COR-L47 (cell line): Measurements from ENCODE around the gene MTERF1.
"Not testable (repeated sequence)": the region's sequence is repeated elsewhere in the genome, so short reads cannot be mapped to it uniquely, and the experiment has no call there.

Experiments used
- DNase-seq: peaks from one replicate; lab custom pipeline; 2025; lab: John Stamatoyannopoulos, UW

The MTERF1 gene

GRCh38 chr7:91880413-91881241, at the start of gene MTERF1:
TSS of gene MTERF1 (minus strand) at chr7:91880702. CDS start at chr7:91880083, 619 bp downstream.
- DNase-seq, result peak; percentile 95

- no peak for DNase-seq
Measured at GRCh38 chr7:91929463-91929862, 49.0 kb upstream of the MTERF1 start.

DNA sequence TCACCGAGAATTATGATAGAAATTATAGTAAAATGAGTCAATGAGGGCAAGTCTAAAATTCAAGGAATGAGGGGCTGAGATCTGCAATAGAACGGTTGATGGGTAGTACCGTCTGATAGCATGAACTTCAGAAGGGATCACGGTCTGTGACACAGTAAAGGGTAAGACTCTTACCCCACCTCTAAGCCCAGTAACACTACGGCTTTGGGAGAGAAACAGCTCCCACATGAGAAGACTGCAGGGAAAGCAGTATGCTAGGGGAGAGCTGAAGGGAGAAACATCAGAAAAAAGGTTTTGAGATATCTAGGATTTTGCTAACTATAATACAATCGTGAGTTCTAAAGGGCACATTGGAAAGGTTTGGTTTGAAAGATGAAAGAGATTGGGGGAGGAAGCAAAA, 47.4 kb upstream of the MTERF1 start:
- no peak for DNase-seq

- DNase-seq, result no peak
Measured at GRCh38 chr7:91922857-91923256, 42.4 kb upstream of the MTERF1 start.

- no peak for DNase-seq
Measured at GRCh38 chr7:91918356-91918755, 37.9 kb upstream of the MTERF1 start.

DNA sequence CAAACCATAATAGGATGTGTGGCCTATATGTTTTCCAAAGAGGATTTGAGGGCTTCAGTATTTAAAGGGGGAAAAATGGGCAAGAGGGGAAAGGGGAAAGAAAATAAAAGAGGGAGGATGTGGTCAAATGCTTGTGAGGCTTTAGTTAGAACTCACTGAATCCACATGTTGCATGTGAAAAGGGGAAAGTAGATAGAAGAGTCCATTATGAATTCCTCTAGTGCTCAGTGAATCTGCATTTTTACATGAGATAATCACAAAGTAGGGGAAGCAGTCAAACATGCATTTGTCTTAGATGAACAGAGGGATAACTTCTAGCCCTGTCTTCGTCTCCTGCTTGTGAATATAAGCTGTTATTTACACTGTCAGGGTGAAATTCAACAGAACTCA, 35.5 kb upstream of the MTERF1 start:
- DNase-seq, result no peak

DNA sequence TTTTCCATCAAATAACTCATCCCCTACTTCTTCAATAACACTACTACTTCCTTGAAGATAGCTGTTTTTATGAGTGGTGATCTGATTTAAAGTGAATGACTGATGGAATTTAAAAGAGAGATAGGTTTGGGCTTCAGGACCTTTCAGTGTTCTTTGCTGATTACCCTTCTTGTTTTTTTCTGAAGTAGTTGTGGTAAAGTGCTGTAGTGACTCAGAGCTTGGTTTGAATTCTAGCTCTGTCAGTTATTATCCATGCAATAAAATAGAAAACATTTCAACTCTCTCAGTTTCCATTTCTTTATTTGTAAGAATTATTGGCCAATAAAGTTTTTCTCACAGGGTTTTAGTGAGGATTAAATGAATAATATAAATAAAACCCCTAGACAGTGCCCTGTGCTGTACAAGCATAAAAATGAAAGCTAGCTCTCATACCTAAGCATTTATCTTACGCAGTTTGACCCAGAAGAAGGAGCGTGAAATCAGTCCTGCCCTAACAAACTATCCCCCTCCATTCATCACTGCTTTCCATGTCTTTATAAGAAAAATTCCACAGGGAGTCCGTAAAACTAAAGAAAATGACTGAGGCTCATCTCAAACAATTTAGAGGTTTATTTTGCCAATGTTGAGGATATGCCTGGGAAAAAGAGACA, 35.0 kb upstream of the MTERF1 start:
- no peak for DNase-seq

- no peak for DNase-seq
Measured at GRCh38 chr7:91913612-91914011, 33.1 kb upstream of the MTERF1 start.

- no peak for DNase-seq
Measured at GRCh38 chr7:91912494-91912893, 32.0 kb upstream of the MTERF1 start.

GRCh38 chr7:91911121-91911520, 30.6 kb upstream of the MTERF1 start:
- no peak for DNase-seq

DNA sequence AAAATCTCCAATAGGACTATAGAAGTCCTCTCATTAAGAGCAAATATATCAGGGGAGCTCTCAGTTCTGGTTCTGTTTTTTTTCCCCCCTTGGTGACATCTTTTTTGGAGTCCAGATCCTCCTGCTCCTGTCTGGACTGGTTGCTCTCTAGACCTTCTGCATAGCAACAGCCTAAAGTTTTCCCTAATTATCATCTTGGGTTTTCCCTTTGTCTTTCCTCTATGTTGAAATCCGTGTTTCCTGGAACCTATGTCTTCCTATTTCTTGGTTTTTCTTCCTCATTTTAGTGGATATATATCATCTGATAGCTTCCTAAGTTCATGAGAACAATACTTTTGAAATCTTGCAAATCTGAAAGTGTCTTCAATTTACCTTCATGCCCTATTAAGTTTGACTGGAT, 29.7 kb upstream of the MTERF1 start:
- no peak for DNase-seq

DNA sequence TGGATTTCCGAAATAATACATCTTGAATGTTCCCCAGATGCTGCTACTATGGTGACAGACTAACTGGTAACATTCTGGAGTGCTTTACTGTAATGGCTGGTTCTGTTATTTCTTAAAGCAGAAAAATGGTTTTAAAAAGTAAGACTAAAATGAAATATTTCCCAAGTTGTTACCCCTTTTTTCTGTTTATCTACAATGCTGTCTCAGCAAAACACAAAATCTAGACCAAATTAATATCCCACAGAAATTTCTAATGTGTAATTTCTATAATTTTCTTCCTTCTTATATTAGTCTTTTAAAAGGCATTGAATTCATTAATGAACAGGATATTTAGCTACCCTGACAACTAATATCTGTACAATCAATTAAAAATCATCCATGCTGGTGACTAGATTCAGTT, 19.1 kb upstream of the MTERF1 start:
- DNase-seq, result no peak

GRCh38 chr7:91898240-91898992, 17.9 kb upstream of the MTERF1 start:
- DNase-seq, result no peak

GRCh38 chr7:91894781-91895480, 14.4 kb upstream of the MTERF1 start:
- no peak for DNase-seq

DNA sequence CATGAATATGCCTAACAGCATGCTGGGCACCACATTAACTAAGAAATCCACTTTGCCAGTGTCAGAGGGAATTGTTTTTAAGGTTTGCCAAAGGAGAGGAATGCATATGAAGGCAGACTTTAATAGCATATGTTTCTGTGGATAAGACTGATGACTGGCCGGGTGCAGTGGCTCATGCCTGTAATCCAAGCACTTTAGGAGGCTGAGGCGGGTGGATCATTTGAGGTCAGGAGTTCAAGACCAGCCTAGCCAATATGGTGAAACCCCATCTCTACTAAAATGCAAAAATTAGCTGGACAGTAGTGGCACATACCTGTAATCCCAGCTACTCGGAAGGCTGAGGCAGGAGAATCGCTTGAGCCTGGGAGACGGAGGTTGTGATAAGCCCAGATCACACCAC, 13.2 kb upstream of the MTERF1 start:
- DNase-seq, result not testable (repeated sequence)

DNA sequence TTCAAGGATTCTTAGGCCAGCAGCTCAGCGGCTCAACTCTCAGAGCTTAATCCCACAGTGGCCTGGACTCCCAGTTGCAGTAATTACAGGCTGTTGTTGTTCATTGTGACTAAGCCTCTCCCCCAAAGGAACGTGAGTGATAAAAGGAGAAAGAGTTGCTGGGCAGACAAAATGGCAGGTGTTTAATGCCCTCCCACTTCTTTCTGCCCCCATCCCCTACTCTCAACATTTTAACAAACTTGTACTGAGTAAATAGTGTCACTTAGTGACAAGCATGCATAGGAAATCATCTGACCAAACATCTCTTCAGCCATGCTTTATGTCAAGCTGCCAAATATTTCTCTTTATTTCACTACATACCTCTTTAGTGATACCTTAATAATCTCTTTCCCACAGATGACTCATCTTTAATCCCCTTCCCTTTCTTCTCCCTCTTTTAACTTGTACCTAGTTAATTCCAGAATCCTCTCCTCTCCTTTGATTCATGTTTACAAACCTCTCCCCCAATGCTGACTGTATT, 12.4 kb upstream of the MTERF1 start:
- DNase-seq, result no peak

DNA sequence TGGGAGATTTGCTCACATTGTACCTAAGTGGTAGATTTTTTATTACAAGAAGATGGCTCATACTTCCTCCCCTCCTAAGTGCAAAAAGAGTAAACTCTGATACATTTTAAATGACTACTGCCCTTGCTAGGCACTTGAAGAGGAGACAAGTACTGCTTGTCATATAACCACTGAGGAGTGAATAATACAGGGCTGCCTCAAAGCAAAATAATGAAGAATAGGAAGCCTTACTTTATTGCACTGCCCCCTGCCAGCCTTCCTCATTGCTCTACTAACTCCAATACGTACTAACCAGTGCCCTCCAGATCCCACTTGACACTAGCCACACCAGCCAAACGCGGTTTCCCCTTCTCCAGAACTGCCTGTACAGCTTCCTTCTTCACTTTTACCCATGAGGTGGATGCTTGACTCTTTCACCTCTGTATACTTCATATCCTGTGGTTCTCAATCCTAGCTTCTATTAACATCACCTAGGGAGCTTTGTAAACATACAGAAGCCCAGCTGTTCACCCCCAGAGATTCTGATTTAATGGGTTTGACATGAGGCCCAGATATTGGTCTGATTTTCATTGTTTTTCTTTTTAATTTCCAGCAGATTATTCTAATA, 11.7 kb upstream of the MTERF1 start:
- no peak for DNase-seq

DNA sequence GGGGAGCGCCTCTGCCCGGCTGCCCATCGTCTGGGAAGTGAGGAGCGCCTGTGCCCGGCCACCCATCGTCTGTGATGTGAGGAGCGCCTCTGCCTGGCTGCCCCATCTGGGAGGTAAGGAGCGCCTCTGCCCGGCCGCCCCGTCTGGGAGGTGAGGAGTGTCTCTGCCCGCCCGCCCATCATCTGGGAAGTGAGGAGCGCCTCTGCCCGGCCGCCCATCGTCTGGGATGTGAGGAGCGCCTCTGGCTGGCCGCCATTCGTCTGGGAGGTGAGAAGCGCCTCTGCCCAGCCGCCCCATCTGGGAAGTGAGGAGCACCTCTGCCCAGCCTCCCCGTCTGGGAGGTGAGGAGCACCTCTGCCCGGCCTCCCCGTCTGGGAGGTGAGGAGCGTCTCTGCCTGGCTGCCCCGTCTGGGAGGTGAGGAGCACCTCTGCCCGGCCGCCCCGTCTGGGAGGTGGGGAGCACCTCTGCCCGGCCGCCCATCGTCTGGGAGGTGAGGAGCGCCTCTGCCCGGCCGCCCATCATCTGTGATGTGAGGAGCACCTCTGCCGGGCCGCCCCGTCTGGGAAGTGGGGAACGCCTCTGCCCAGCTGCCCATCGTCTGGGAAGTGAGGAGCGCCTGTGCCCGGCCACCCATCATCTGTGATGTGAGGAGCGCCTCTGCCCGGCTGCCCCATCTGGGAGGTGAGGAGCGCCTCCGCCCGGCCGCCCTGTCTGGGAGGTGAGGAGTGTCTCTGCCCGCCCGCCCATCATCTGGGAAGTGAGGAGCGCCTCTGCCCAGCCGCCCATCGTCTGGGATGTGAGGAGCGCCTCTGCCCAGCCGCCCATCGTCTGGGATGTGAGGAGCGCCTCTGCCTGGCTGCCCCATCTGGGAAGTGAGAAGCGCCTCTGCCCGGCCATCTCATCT, 8.0 kb upstream of the MTERF1 start:
- DNase-seq, result not testable (repeated sequence)

GRCh38 chr7:91887336-91888213, 7.1 kb upstream of the MTERF1 start:
- not testable (repeated sequence) for DNase-seq
